NCI-H1436 (cell line): Measurements from ENCODE around the gene HAO1.
"Not testable (repeated sequence)": the region's sequence is repeated elsewhere in the genome, so short reads cannot be mapped to it uniquely, and the experiment has no call there.

ENCODE experiments used
- DNase-seq: peaks from one replicate; lab custom pipeline; 2025; lab: John Stamatoyannopoulos, UW

HAO1 gene

DNA sequence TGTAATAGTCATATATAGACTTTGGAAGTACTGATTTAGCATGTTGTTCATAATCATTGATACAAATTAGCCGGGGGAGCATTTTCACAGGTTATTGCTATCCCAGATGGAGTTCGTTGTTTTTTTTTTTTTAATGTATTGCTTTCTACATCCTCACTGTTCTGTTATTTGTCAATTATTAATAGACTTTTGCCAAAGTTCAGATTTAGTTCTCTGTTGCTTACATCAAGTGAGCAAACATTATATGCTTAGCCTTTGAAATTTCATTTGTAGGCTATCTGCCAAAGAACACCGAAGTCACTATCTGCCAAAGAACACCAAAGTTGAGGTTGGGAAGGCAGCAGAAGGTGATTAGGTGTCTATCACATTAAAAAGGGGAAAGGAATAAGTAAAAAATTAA, at the start of gene HAO1:
Gene HAO1, minus strand, starts transcription at position 118 of the 400 bp plus-strand sequence. Its CDS starts 36 bp downstream, at position 82.
- DNase-seq, result no peak

DNA sequence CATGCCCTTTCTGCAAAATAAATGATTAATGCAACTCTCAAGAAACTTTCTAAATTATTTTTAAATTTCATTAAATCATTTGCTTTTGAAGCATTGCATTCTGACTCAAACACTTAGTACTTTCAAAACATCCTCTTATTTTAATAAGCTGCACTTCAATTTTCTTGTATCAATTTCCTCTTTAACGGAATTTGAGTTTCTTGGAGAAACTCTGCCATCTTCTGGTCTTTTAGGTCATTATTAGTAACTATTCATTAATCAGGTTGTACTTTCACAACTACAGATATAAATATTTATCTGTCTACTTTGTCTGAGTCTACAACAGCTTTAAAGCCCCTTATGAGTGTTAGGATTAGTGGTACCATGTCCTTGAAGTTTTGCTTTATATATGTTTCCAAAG, 49.1 kb upstream of the HAO1 start:
- DNase-seq, result no peak

DNA sequence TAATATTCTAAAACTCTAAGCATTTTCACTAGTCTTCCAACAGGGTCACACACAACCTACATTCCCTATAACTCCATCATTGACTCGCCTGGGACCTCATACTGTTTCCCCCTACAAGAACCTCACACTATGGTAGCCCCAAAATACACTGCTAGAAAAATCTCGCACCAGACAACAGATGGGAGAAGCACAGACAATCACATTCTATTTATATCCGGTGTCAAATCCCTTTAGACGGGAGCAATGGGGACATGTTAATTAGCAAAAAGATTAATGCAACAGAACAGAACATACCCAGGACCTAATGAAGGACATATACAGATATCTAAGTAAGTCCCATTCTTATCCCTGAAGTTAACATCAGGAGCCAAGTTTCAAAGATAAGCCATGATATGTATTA, 45.7 kb upstream of the HAO1 start:
- no peak for DNase-seq

DNA sequence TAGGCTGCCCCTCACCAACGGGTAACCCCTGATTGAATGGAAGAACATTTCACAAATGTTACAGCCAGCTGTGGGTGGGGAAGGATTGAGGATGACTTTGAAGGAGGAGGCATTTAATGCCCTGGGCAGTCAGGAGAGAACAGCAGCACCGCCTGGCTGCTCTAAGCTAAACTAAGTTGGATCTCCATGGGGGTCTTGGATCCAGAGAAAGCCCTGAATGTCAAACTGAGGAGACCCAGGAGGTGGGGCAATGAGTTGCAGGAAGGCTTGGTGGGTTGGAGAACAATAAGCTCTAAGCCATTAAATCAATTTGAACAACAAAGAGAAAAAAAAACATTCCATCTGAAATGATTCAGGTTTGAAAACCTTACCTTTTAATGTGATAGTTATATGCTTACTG, 43.9 kb upstream of the HAO1 start:
- no peak for DNase-seq

DNA sequence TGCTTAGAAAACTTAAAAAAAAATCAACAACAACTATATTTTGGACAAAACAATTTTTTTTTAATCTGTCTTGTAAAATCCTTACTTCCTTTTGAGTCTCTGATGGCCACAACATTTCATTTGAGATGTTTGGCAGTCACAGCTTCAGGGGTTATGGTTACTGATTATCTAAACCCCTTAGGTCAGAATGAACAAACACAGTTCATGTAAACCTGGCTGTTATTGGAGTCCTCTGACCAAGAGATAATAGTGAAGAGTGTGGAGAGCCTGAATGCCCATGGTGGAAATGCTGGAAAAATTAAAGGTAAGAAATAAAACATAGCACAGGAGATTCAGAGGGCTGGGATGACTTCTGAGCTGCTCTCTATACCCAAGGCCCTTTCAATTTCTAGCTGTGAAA, 41.1 kb upstream of the HAO1 start:
- DNase-seq, result no peak

DNA sequence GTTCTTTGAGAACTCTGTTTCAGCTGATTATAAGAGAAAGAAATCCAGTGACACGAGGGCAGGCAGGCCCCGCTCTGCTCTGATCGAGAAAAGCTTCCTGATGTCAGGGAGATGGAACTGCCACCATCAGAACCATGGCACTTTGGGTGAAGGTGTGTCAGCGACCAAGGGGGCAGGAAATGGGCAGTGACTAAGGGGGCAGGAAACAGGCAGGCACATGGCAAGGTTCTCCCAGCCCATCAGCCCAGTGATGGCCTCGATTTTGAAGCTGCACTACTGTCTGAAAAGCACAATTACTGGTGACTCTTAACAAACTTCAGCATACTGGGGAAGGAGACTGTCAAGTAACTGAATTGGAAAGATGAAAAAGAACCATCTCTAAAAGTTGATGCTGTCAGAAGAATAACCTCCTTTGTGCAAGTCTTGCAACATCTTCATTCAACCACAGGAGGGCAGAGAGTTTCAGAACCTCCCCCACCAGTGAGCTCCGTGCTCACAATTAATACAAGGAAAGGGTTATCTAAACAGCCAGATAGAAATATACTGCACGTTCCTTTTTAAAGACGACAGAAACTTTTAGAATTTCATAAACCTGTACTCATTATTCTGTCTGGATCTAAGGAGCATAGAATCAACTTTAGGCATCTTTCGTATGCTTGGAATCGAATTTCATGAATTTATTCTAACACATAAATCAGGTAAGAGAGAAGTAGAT, 40.2 kb upstream of the HAO1 start:
- peak; percentile 14 for DNase-seq

DNA sequence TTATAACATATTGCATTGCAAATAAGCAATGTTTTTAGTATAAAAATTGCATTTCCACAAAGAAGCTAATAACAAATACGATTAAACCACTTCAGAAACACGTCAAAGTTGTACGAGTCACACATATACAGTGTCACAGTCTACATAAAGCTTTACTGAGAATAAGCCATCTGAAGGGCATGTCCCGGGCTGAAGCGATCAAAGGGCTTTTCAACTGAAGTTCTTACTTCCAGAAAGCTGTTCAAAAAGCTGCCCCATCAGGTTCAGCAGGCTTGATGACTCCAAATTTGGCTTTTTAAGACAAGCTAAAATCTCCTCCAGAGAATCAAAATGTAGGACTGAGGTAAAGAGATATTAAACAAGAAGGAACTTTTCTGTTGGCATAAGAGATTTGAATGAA, 37.5 kb upstream of the HAO1 start:
- DNase-seq, result no peak

DNA sequence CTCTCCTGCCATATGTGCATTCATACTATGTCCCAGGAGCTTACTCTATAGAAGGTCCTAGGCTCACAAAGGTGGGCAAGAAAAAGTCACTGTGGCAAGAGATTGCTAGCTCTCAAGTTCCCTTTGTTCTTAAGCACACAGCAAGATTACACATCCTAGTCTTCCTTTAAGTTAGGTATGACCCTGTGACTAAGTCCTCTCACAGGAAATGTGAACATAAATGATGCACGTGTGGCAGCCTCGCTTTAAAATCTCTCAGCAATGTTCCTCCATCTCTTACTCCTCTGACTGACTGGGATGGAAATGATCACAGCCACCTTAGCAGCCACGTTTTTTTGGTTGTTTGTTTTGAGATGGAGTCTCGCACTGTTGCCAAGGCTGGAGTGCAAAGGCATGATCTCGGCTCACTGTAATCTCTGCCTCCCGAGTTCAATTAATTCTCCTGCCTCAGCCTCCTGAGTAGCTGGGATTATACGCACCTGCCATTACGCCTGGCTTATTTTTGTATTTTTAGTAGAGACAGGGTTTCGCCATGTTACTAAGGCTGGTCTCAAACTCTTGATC, 35.7 kb upstream of the HAO1 start:
- DNase-seq, result no peak

DNA sequence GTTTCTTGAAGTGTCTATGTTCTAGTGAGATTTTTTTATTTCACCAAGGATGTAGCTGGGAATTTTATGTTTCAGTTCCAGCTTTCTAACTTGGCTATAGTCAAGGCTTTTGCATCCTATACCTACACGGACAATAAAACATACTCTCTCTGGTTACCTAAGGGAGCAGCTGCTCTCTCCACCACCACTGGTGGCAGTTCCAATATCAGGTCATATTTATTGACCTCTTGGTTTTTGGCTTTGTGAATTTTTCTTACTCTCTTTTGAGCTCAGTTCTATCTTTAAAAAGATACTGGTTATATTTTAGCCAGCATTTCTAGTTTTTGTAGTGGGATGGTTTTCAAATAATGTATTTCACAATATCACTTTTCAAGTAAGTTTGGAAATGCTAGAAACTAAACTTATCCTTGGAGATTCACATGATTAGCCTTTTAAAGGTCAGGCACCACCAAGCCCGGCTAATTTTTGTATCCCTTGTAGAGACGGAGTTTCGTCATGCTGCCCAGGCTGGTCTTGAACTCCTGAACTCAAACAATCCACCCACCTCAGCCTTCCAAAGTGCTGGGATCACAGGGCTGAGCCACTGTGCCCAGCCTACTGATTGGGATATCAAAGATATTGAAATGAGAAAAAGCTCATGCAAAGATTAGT, 34.7 kb upstream of the HAO1 start:
- no peak for DNase-seq

DNA sequence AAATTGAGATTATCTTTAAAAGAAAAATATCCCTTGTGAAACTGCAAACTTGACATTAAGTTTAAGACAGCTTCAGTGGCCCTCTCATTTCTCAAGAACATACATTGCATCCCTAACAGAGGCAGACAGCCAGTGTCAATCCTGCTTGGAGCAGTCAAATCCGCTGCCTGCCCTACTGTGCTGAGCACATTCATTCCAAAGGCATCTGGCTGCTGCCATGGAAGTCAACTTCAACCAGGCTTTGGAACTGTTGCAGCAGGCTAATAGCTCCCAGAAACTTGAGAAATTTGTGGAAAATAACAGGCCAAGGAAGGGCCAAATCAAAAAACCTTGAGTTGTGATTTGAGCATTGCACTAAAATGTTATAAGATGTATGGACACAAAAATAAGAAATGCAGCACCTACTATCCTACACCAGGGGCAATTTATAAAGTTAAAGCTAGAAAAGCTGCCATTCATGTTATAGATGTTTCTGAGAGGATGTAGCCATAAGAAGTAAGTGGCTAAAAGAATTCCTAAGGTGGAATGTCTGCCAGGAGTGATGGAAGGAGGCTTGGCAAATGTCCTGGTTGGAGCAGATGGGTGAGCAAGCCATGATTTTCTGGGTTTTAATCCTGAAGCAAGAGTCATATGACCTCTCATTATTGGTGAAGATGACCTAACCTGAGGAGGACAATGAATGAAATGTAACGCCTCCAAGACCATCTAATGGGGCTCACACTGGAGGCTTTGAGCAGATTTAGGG, 31.4 kb upstream of the HAO1 start:
- no peak for DNase-seq

DNA sequence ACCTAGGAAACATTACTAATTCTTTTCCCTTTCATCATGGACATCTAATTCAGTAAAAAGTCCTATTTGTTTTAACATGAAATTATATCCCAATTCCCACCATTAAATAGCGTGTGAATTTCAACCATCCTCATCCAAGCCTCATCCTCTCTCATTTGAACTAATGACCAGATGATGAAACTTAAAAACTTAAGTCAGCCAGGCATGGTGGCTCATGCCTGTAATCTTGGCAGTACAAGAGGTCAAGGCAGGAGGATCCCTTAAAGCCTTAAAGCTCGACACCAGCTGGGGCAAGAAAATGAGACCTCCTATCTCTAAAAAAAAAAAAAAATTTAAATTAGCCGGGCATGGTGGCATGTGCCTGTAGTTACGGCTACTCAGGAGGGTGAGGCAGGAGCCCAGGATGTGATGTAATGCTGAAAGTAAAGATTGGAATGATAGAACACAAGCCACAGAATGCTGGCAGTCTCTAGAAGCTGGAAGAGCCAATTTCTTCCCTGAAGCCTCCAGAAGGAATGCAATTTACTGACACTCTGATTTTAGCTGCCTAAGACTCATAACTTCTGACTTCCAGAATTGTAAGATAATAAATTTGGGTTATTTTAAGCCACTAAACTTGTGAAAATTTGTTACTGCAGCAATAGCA, 27.1 kb upstream of the HAO1 start:
- no peak for DNase-seq

DNA sequence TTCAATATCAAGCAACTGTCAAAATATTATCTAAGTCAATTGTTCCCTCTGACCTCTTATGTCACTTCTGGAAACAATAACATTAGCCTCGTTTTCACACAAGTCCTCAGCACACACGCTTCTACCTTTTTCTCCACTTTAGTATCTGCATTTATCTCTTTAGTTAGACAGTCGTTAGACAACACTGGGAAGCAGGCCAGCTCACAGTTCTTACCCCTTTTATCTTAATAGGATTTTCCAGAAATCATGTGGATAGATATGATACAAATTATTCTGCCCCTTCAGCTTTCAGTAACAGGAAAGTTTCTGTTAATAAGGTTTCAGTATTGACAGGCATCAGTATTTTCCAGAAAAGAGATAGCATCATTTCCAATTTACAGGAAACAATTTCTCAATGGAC, 25.9 kb upstream of the HAO1 start:
- DNase-seq, result no peak

DNA sequence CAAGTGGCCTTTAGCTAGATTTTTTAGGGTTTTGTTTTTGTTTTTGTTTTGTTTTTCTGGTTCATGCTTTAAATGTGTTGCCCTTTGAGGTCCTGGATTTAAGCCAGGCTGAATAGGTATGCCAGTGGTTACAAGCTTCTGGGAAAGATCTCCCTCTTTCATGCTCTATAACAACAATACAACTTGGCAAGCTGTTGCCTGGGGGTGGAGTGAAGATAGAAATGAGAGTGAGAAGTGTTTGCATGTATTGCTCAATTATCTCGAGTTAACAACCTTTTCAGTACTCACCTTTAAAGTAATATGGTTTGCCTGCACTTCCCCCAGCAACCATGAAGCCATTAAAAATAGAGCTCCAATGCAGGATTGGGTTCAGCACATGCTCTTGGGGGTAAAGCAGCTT, 19.2 kb upstream of the HAO1 start:
- DNase-seq, result peak; percentile 1

DNA sequence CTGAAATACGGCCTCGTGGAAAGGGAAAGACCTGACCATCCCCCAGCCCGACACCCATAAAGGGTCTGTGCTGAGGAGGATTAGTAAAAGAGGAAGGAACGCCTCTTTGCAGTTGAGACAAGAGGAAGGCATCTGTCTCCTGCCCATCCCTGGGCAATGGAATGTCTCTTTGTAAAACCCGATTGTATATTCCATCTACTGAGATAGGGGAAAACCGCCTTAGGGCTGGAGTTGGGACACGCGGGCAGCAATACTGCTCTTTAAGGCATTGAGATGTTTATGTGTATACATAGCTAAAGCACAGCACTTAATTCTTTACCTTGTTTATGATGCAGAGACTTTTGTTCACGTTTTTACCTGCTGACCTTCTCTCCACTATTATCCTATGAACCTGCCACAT, 16.3 kb upstream of the HAO1 start:
- DNase-seq, result not testable (repeated sequence)

DNA sequence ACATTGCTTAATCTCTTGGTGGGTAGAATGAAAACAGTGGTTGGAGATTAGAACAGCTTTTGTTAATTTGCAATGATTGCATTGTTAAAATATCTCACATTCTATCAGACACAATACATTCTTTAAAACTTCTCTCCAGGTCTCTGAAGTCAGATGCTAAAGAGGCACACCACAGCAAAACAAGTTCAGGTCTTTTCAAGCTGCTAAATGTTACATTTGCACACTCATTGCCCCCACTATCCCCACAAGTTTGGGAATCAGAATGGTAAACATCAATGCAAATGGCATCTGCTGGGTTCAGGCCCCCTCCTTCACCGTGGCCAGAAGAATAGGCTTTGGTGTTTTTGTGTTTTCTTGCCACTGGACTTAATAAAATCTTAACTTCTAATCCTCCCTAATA, 10.1 kb upstream of the HAO1 start:
- no peak for DNase-seq

DNA sequence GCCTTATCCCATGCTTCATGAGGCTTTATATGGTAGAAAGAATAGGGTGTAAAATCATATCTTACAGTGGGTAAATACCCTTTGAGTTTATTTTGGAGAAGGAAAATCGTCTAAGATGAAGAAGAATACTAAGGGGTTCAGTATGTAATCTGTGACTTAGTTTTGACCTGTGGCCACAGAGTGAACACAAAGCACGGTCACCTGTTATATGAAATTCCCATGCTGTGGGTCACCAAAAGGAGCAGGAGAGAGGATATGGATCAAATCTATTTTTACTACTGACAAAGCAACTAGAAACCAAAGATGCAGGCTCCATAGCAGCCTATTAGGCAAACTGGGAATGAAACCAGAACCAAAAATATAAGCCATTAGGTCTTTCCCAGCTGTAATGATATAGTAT, 3.6 kb upstream of the HAO1 start:
- no peak for DNase-seq

DNA sequence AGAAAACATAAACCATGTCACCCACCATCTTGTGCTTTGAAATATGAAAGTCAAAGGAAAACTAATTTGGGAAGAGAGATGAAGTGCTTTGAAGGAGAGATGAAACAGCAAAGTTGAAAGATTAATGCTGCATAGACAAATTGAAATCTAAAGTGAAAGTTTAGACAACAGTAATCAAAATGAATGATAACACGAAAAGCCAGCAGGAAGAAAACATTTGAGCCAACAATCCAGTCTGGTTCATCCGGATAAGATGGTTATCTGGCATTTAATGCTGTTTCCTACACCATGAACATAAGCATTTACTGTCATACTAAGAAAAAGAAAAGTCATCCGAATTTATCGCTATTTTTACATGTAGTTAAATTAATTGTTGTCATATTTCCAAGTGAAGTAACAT, 595 bp downstream of the HAO1 start:
- DNase-seq, result no peak

DNA sequence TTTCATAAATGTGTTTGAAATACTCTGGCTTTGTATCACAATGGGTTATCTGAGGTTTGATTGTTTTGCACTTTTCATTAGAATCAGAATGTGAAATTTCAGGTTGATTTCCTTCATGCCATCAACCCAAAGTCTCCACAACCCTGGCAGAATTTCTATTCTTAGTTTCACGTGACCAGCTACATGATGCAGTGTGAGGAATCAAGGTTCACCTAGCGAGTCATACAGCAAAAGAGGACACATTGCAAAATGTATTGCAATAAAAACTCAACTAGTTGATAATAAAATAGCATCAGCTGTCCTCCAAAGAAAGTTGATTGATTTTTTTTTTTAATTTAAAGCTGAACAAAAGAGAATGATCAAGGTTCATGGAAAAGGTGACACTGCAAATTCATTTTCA, 2.2 kb downstream of the HAO1 start:
- DNase-seq, result no peak

DNA sequence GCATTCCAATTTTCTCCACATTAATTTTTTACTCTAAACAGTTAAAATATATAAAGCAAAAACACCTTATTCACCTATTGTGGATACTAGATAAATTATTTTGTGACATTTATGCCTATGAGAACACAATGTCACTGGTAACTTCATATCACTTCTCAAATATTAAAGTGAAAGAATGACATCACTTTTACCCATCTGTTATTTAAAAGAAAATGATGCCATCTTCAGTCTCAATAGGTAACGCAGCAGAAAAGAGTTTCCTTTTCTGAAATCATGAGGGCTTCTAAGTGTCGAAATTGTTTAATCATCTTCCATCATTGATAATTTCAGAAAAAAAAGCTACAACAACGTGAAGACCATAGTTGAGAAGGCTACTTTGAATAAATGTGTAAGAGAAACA, 2.9 kb downstream of the HAO1 start:
- DNase-seq, result no peak

DNA sequence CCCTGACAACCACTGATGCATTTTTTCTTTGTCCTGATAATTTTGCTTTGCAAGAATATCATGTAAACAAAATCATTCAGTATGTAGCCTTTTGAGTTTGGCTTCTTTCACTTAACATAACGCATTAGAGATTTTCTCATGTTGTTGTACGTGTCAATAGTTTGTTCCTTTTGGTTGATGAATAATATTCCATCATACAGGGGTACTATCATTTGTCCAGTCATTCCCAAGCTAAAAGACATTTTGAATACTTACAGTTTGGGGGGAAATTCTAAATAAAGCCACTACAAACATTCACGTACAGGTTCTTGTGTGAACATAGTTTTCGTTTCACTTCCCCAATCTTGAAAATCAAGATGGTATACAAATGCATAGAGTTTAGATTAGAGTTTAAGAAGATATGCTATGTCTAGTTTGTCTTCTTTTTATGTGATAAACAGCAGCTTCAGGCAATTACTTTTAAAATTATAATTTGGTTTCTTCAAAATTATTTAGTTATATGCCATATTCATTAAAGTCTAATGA, 5.2 kb downstream of the HAO1 start:
- DNase-seq, result no peak

DNA sequence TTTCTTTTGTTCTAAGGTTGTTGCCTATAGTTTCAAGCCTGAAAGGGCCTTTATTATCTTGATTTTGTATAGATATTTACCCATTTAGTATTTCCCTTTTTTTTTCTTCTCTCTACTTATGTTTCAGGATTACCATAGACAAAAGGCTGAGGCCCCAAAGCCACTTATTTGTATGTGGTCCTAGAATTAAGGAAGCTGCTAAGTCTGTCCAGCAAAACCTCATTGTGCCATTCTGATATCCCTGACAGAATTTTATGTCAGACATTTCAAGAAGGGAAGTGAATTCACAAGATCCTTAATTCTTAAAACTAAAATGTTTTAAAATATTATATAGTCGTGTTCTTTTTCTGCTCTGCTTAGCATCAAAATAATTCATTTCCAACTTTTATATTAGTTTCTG, 6.9 kb downstream of the HAO1 start:
- DNase-seq, result no peak

DNA sequence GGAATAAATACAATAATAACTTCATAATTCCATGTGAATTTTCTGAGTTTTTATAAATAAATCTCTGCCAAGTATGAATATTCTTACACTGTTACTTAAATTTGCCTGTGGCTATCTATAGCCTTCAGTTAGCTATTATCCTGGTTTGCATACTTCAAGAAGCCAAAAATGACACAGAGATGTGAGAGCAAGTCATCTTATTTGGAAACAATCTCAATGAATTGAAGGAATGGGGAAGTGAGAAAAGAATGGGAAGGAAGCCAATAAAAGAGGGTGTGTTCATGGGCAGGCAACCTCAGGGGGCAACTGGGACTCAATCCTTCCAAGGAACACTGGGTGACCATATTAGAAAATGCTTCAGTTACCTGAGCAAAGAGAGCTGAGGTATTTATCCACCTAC, 9.9 kb downstream of the HAO1 start:
- no peak for DNase-seq
